AG09309 (cell line): Measurements from ENCODE around the gene INPP5A.

Source experiments
- DNase-seq: peaks from one replicate; pipeline ENCODE4 v3.0.0-alpha.2; 2010; ENCODE audit warnings: low read depth
- H3K4me3 ChIP-seq: 2 replicates; pipeline ENCODE4 v1.5.1; 2011; ENCODE audit warnings: mild to moderate bottlenecking, low read depth, low read length, moderate library complexity; ENCODE audit not compliant: control insufficient read depth
- CTCF ChIP-seq: IDR thresholded peaks from 2 replicates; pipeline ENCODE4 v1.5.1; 2011; ENCODE audit warnings: mild to moderate bottlenecking, low read depth, low read length, inconsistent platforms; ENCODE audit not compliant: insufficient read depth, control insufficient read depth; ENCODE audit errors: missing control alignments

INPP5A gene

DNA sequence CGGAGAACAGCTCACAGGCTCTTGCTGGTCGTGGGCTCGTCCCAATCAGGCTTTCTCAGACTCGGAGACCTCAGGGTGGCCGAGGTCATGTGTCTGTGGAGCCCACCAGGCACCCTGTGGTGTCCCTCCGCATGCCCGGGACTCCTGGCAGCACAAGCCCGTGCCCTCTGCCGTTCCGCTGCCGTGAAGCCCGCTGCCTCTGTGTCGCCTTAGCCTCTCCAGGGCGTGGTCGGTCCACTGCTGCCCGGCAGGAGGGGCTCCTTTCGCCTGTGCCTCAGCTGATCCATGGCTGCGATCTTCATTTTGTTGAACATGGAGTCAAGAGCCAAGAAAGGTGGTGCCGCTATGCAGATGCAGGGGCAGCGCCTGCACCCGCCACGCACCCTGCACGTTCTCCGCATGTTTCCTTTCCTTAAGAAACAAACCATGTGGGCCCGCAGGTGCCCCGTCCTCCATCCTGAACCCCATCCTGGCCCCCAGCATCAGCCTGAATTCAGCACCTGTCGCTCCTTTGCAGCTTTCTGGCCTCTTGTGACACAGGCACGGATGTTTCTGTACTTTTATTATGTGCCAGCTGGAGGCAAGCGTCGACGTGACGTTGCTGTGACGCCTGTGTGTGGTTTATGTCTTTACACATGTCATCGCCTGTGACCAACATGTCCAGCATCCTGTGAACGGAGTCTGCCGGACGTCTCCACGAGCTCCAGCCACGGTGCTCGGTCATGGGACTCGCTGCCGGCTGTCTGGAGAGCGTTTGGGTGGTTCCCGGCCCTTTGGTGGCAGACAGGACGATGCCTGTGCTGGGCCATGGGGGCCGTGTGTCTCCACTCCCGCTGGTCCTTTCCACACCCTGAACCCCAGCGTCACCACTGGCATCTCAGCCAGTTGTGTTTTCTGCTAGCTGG lies 178.4 kb downstream of the INPP5A start:
- H3K4me3 ChIP-seq: no peak overlapping the region
- DNase-seq: no peak
- no peak for TF ChIP-seq CTCF

DNA sequence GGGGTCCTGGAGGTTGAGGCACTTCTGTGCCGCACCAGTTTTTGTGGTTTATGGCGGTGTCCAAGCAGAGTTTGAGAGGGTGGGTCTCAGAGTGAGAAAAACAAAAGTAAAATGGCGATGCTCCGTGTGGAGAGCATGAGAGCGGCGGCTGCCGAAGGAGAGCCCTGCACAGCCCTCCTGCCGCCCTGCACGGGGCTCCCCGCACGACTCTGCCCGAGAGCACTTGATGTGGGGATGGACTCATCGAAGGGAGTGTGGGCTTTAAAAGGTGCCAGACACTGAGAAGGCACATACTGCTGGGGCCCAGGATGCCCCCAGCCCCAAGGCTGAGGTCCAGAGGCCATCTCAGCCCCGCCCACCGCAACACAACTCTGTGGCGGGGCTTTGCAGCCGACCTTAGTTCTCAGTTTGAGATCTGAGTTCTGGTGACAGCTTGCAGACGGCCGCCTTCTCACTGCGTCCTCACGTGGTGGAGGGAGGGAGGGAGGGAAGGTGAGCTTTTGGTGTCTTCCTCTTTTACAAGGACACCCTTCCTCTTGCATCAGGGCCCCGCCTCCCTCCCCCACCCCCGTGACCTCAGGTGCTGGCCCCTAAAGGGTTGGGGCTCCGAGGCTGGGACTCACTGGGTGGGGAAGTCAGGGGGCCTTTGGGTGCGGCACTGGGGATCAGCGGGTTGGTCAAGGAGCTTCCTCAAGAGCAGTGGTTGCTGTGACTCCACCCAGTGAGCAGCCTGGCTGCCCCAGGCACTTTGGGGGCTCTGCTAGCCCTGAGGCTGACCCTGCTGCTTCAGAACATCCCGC lies 179.3 kb downstream of the INPP5A start:
- no peak for DNase-seq
- TF ChIP-seq CTCF: no peak
- H3K4me3 ChIP-seq: no peak overlapping the region

- no peak overlapping the region for H3K4me3 ChIP-seq
- DNase-seq: no peak
- no peak for TF ChIP-seq CTCF
These were observed 184.1 kb downstream of the INPP5A start for GRCh38 chr10:132721725-132722124.

DNA sequence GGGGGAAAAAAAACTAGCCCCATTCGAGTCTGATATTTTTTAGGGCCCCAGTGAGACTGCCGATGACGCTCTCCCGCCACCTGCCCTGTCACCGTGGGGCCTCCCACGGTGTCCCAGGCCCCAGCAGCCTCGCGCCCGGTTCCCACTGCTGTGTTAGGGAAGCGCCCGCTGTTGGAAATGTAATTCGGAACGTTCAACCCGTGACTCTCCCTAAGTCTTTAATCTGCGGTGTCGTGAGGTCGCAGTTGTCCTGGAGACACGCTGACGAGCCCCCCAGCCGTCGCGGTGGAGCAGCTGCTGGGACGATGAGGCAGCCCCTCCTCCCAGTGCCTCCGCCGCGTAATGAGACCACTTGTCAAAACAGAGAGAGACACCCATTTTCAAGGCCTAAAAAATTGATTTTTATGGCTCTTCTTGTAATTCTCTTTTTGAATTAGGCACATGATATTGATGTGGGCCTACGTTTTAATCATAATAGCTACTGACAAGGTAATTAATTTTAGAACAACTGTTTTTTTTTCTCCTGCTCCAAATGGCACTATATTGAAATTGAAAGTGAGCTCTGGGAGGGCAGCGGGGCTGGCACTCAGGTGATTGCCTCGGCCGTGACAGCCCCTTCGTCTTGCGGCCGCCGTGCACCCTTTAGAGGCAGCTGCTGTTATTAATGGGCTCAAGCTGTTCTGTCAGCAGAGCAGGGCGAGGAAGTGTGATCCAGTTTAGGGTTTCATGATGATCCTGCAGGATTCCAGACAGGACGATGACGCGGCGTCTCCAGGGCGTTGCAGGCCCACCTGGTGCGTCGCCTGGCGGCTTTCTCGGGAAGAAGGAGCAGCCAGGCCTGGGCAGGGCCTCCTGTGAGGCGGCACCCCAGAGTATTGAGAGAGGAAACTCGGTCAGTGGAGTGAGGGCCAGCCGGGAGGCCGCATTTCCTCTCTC lies 185.1 kb downstream of the INPP5A start:
- no peak overlapping the region for H3K4me3 ChIP-seq
- no peak for TF ChIP-seq CTCF
- no peak for DNase-seq

DNA sequence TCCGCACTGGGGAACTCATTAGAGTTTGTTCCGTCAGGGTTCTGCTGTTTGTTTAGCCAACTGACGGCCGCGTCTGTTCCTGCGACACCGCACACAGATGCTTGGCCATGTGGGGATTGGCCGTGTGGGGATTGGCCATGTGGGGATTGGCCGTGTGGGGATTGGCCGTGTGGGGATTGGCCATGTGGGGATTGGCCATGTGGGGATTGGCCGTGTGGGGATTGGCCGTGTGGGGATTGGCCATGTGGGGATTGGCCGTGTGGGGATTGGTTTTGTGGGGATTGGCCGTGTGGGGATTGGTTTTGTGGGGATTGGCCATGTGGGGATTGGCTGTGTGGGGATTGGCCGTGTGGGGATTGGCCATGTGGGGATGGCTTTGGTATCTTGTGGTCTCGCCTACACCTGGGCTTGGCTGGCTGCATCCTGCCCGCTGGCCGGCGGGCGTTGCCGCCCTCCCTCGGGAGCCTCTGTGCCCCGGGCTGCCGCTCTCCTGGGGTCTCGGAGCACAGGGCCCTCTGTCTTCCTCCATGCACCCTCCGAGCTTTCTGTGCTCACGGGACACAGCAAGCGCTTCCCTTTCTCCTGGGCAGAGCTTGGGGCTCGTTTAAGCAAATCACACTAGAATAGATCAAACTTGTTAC lies 185.9 kb downstream of the INPP5A start:
- DNase-seq: no peak
- no peak for TF ChIP-seq CTCF
- H3K4me3 ChIP-seq: no peak overlapping the region
